Frontal cortex (tissue), 4 donors: Measurements from ENCODE around the gene UBE2E3. TPM values are rescaled to one million over a fixed set of nuclear protein-coding genes. Genes with fewer than 3 reads are reported as not detected.
"Not testable (repeated sequence)": the region's sequence is repeated elsewhere in the genome, so short reads cannot be mapped to it uniquely, and the experiment has no call there.

ENCODE experiments used
- DNase-seq, 2 donors: peaks; one replicate each; pipeline ENCODE4 v3.0.0; 2012; ENCODE audit warnings: low spot score in 2 of 2
- FAIRE-seq: peaks from 2 replicates; lab custom pipeline; 2012; peaks lifted over from hg19 to GRCh38; lab: Jason Lieb, UNC
- total RNA-seq: library from RNA; depleted of rRNA; stranded (reverse); fragments of >200 nt; gene quantifications from one replicate; pipeline ENCODE4 v1.2.3, GENCODE V29; 2014
- donor health status: control.
- donor health status: control.
- donor health status: control.

The UBE2E3 gene
- total RNA-seq, 1 donor from 2014 or later = 150 TPM

- FAIRE-seq (no peak), DNase-seq (no peak)
Observed at GRCh38 chr2:181070119-181070835, 89.9 kb downstream of the UBE2E3 start.

GRCh38 chr2:181070836-181071200 lies 90.4 kb downstream of the UBE2E3 start:
- DNase-seq = no peak
- FAIRE-seq = no peak

- no peak for DNase-seq
- FAIRE-seq = no peak
Observed at GRCh38 chr2:181072486-181073235, 92.3 kb downstream of the UBE2E3 start.

GRCh38 chr2:181073896-181074295 lies 93.5 kb downstream of the UBE2E3 start:
- no peak for DNase-seq

GRCh38 chr2:181074457-181074856 lies 94.1 kb downstream of the UBE2E3 start:
- FAIRE-seq (no peak), DNase-seq (no peak)

More at GRCh38 chr2:181073896-181074295, 93.5 kb downstream of the UBE2E3 start:
- no peak for FAIRE-seq

- no peak for DNase-seq
- no peak for FAIRE-seq
Observed at GRCh38 chr2:181076658-181077057, 96.3 kb downstream of the UBE2E3 start.

- DNase-seq = peak in 1 of 2 donors; percentile 19
- FAIRE-seq = peak; percentile 91
Observed at GRCh38 chr2:181077128-181077709, 96.8 kb downstream of the UBE2E3 start.

- FAIRE-seq = no peak
- DNase-seq = no peak
Observed at GRCh38 chr2:181083140-181083539, 102.7 kb downstream of the UBE2E3 start.

GRCh38 chr2:181085734-181086133 lies 105.3 kb downstream of the UBE2E3 start:
- FAIRE-seq (no peak), DNase-seq (no peak)

GRCh38 chr2:181091920-181092319 lies 111.5 kb downstream of the UBE2E3 start:
- not testable (repeated sequence) for DNase-seq, FAIRE-seq

GRCh38 chr2:181095486-181095885 lies 115.1 kb downstream of the UBE2E3 start:
- DNase-seq (no peak), FAIRE-seq (no peak)

GRCh38 chr2:181103659-181104058 lies 123.3 kb downstream of the UBE2E3 start:
- no peak for DNase-seq
- FAIRE-seq = peak; percentile 96

GRCh38 chr2:181104512-181105115 lies 124.2 kb downstream of the UBE2E3 start:
- FAIRE-seq = no peak
- peak; percentile 1 to 11 for DNase-seq

- FAIRE-seq (no peak), DNase-seq (no peak)
Observed at GRCh38 chr2:181105562-181105961, 125.2 kb downstream of the UBE2E3 start.

- no peak for DNase-seq
- no peak for FAIRE-seq
Observed at GRCh38 chr2:181106229-181106628, 125.8 kb downstream of the UBE2E3 start.

- no peak for FAIRE-seq
- no peak for DNase-seq
Observed at GRCh38 chr2:181106789-181107627, 126.6 kb downstream of the UBE2E3 start.

GRCh38 chr2:181107628-181107945 lies 127.2 kb downstream of the UBE2E3 start:
- DNase-seq = no peak
- no peak for FAIRE-seq

- FAIRE-seq = no peak
Observed at GRCh38 chr2:181111059-181111458, 130.7 kb downstream of the UBE2E3 start.

GRCh38 chr2:181112916-181113315 lies 132.5 kb downstream of the UBE2E3 start:
- FAIRE-seq = no peak
- no peak for DNase-seq

More at GRCh38 chr2:181111059-181111458, 130.7 kb downstream of the UBE2E3 start:
- no peak for DNase-seq
